Endothelial cell of umbilical vein (primary cell): ENCODE measurements around the gene PSME3IP1. TPM values are rescaled to one million over a fixed set of nuclear protein-coding genes. Genes with fewer than 3 reads are reported as not detected.

Experiments
- BruUV-seq: library from RNA; stranded (reverse); fragments of 400-500 nt; replicated peaks from 2 replicates; lab custom pipeline; 2021; lab: Mats Ljungman, UMichigan
- CTCF ChIA-PET: fragments of 300-600, 350-600 bp; sonication (Branson Sonifier 250); formaldehyde crosslinking; loops from one replicate; lab custom pipeline; 2021; ENCODE audit warnings: antibody characterized with exemption, inconsistent platforms; lab: Charles Lee
- POLR2A ChIA-PET: fragments of 300-600, 350-600 bp; sonication (Branson Sonifier 250); formaldehyde crosslinking; loops from one replicate; lab custom pipeline; 2021; ENCODE audit warnings: antibody characterized with exemption, inconsistent platforms; lab: Charles Lee
- DNase-seq: peaks from one replicate; pipeline ENCODE4 v3.0.0-alpha.2; 2011; ENCODE audit warnings: low read depth, low spot score
- FAIRE-seq: peaks from 2 replicates; lab custom pipeline; 2011; peaks lifted over from hg19 to GRCh38; lab: Jason Lieb, UNC
- H2AFZ ChIP-seq: 2 replicates; pipeline ENCODE4 v1.6.0; 2012; ENCODE audit warnings: low read depth, low read length, control low read depth, inconsistent platforms
- H3K27ac ChIP-seq: 2 replicates; pipeline ENCODE4 v1.5.1; 2011; ENCODE audit warnings: low read depth, mild to moderate bottlenecking, control low read depth, low read length, moderate library complexity; ENCODE audit not compliant: insufficient read depth
- H3K27me3 ChIP-seq, 2 experiments: 2 replicates each; pipeline versions ENCODE4 v1.6.0 to v1.6.1; 2011; ENCODE audit warnings: low read length in 2 of 2, mixed read lengths in 1 of 2; ENCODE audit not compliant: control insufficient read depth in 2 of 2, insufficient read depth in 2 of 2
- H3K36me3 ChIP-seq, 2 experiments: 2 replicates in 1 of 2; 3 replicates in 1 of 2; pipeline ENCODE4 v1.5.1; 2011; ENCODE audit warnings: low read length in 2 of 2, mild to moderate bottlenecking in 1 of 2, moderate library complexity in 1 of 2; ENCODE audit not compliant: control insufficient read depth in 2 of 2, insufficient read depth in 2 of 2; ENCODE audit errors: extremely low read depth in 1 of 2
- H3K4me1 ChIP-seq: 3 replicates; pipeline ENCODE4 v1.5.1; 2011; ENCODE audit warnings: mild to moderate bottlenecking, low read length; ENCODE audit not compliant: control insufficient read depth, insufficient read depth; ENCODE audit errors: extremely low read depth
- H3K4me2 ChIP-seq: 2 replicates; pipeline ENCODE4 v1.6.1; 2011; ENCODE audit warnings: low read length, control low read depth, mixed read lengths; ENCODE audit not compliant: insufficient read depth
- H3K4me3 ChIP-seq, 3 experiments: fragments of 200-600 bp in 1 of 3; sonication (generic), shearing (Covaris generic) in 1 of 3; replicated peaks in 1 of 3; 2 replicates each; pipeline ENCODE4 v1.5.1; 2011 to 2016; ENCODE audit warnings: control low read depth in 3 of 3, low read length in 3 of 3, mild to moderate bottlenecking in 2 of 3, inconsistent platforms in 1 of 3, low read depth in 1 of 3, moderate library complexity in 1 of 3; ENCODE audit not compliant: insufficient read depth in 1 of 3
- H3K79me2 ChIP-seq: 2 replicates; pipeline ENCODE4 v1.6.0; 2012; ENCODE audit warnings: low read length, inconsistent platforms; ENCODE audit not compliant: control insufficient read depth, insufficient read depth
- H3K9ac ChIP-seq: replicated peaks from 2 replicates; pipeline ENCODE3; 2011; ENCODE audit warnings: low read length, control low read depth; ENCODE audit not compliant: insufficient read depth; ENCODE audit errors: extremely low read depth
- H3K9me1 ChIP-seq: replicated peaks from 3 replicates; pipeline ENCODE4 v1.6.0; 2011; ENCODE audit warnings: mild to moderate bottlenecking, low read length; ENCODE audit not compliant: control insufficient read depth, insufficient read depth; ENCODE audit errors: extremely low read depth
- H3K9me3 ChIP-seq: replicated peaks from 2 replicates; pipeline ENCODE4 v1.5.1; 2012; ENCODE audit warnings: low read length, inconsistent platforms; ENCODE audit not compliant: control insufficient read depth, insufficient read depth
- H4K20me1 ChIP-seq: replicated peaks from 2 replicates; pipeline ENCODE3; 2011; ENCODE audit warnings: mild to moderate bottlenecking, low read length; ENCODE audit not compliant: control insufficient read depth, insufficient read depth; ENCODE audit errors: extremely low read depth
- EZH2 ChIP-seq: IDR thresholded peaks from 2 replicates; pipeline ENCODE4 v1.6.1; 2012; ENCODE audit warnings: borderline replicate concordance, low read depth, mild to moderate bottlenecking, moderate library complexity, low read length, inconsistent platforms; ENCODE audit not compliant: severe bottlenecking
- FOS ChIP-seq: IDR thresholded peaks from 2 replicates; pipeline ENCODE4 v1.6.1; 2011; ENCODE audit warnings: mild to moderate bottlenecking, low read length, moderate library complexity, borderline replicate concordance; ENCODE audit not compliant: insufficient read depth
- GATA2 ChIP-seq: IDR thresholded peaks from 2 replicates; pipeline ENCODE4 v1.7.0; 2011; ENCODE audit warnings: low read depth, mild to moderate bottlenecking, moderate library complexity, mixed read lengths, low read length; ENCODE audit not compliant: insufficient read length, insufficient read depth
- JUN ChIP-seq: IDR thresholded peaks from 2 replicates; pipeline ENCODE4 v1.6.1; 2011; ENCODE audit warnings: borderline replicate concordance, low read depth; ENCODE audit not compliant: insufficient read length, insufficient read depth
- POLR2A ChIP-seq: IDR thresholded peaks from 2 replicates; pipeline ENCODE4 v1.6.1; 2012; ENCODE audit warnings: low read depth, mild to moderate bottlenecking, control low read depth, low read length
- POLR2AphosphoS5 ChIP-seq: IDR thresholded peaks from 2 replicates; pipeline ENCODE4 v1.6.1; 2012; ENCODE audit warnings: low read depth, mild to moderate bottlenecking, control low read depth, low read length, moderate library complexity; ENCODE audit not compliant: insufficient read depth
- dilution Hi-C: fragments of 300-500 bp; cut with MboI; formaldehyde crosslinking; loops from one replicate; pipeline ENCODE4 v1.15.0; 2019; ENCODE audit warnings: low sequenced_read_pairs; ENCODE audit not compliant: extremely low pct_ligation_motif_present
- intact Hi-C: fragments of 100-400 bp; cut with micrococcal nuclease; formaldehyde crosslinking; loops from one replicate; pipeline ENCODE4 v1.10.0; 2022
- polyA plus RNA-seq, 4 experiments: library from polyadenylated mRNA; depleted of rRNA in 3 of 4; stranded (reverse) in 3 of 4; unstranded in 1 of 4; fragments of >200 nt; gene quantifications; 2 replicates each; pipeline versions ENCODE4 v1.2.1 to v1.2.3, GENCODE V29; 2011 to 2012; ENCODE audit warnings: missing spikeins in 1 of 4
- total RNA-seq: library from RNA; stranded (reverse); gene quantifications from 2 replicates; pipeline ENCODE4 v1.2.3, GENCODE V29; 2021
- TF ChIP-seq, protein P1 (sequence below), 2 donors: IDR thresholded peaks; 1 replicate in 1 of 2; 2 replicates in 1 of 2; pipeline ENCODE4 v1.5.1; 2011; ENCODE audit warnings: low read length in 2 of 2, mild to moderate bottlenecking in 2 of 2, moderate library complexity in 2 of 2, control low read depth in 1 of 2, inconsistent platforms in 1 of 2, low read depth in 1 of 2; ENCODE audit not compliant: insufficient read depth in 1 of 2; ENCODE audit errors: extremely low read depth in 1 of 2
- TF ChIP-seq, protein P2 (sequence below): IDR thresholded peaks from 2 replicates; pipeline ENCODE4 v1.6.1; 2011; ENCODE audit not compliant: insufficient read depth, insufficient read length

Gene PSME3IP1
- total and polyA plus RNA-seq, 2 donors (not counting 3 experiments of a cell fraction or from before 2014, with no cell fraction given): 86.2 to 91.8 TPM

DNA sequence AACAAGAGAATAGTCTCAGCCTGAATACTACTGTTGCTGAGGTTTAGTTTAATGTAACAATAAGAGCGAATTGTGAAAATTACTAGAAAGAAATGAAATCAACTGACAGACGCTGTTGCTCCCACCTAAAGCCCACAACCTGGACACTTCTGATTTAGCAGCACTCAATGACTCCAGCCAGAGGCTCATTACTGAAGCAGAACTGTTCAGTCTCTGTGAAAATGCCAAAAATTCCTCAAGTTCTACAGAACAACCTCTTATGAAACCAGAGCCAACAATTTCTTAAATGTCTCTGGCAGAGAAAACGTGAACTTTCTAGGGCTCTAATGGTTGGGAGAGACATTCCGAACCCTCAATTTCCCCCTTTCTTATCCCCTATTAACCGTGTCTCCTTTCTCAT lies 9.9 kb downstream of the PSME3IP1 start:
- no TSS peak for BruUV-seq
- Histone ChIP-seq H3K4me3 (no peak overlapping the region), H3K4me2 (no peak overlapping the region), H3K9me1 (no peaks in the 10 kb centered on the region), H4K20me1 (peaks cover 2% of the 10 kb centered on the region), H3K36me3 (peaks cover 4 to 11% of the 10 kb centered on the region in 2 experiments), H3K4me1 (peaks cover 16% of the 10 kb centered on the region), H3K9me3 (no peaks in the 10 kb centered on the region), H3K9ac (no peak overlapping the region), H3K27ac (no peak overlapping the region), H3K27me3 (no peaks in the 10 kb centered on the region), H2AFZ (no peak overlapping the region), H3K79me2 (peaks cover 8% of the 10 kb centered on the region)
- intact Hi-C loops (no loop called here), dilution Hi-C loops (no loop called here)
- CTCF ChIA-PET: interaction anchor here (1.4 kb wide), 1 partner anchor 84 kb away, joined by 3 read pairs; the partner anchor contains the start of gene CPNE2
- POLR2A ChIA-PET: no interaction called here
- no peak for FAIRE-seq
- no peak for TF ChIP-seq POLR2AphosphoS5
- no peak for DNase-seq

DNA sequence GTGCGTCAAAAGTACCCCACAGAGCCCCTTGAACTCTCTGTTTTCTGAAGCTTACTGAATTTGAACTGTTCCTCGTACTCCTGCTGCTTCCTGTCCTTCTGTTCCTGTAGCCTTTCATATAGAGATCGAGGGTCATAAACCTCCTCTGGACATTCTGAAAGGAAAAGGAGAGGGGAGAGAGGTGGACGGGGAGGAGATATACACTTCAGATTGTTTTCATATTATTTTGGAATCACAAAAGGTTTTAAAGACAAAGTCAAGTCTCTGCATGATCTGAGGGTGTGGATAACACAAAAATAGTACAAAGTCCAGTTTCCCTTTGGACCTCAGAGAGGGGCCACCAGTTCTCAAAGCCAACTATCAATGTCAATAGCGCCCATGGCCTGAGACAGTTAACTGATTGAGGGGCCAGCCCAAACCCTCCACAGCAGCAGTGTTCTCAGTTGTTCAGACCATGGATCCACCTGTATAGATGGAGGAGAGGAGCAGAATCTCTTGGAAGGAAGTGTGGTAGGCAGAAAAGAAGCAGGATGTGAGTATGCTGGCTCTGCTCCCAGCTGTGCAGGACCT lies 13.0 kb downstream of the PSME3IP1 start:
- no peak overlapping the region for H3K27ac ChIP-seq
- ChIA-PET POLR2A (no interaction called here), CTCF (interaction anchor here (1.0 to 1.2 kb wide), 2 partner anchors 81 to 88 kb away, joined by 3 to 4 read pairs; partner anchors contain the start of gene CPNE2)
- no peaks in the 10 kb centered on the region for H3K79me2 ChIP-seq
- FAIRE-seq (no peak), DNase-seq (no peak)
- H3K9me3 ChIP-seq: no peaks in the 10 kb centered on the region
- H3K4me1 ChIP-seq: no peaks in the 10 kb centered on the region
- BruUV-seq: no TSS peak
- peaks cover 2% of the 10 kb centered on the region for H4K20me1 ChIP-seq
- H3K9me1 ChIP-seq: no peaks in the 10 kb centered on the region
- dilution Hi-C loops: no loop called here
- H3K9ac ChIP-seq: no peak overlapping the region
- TF ChIP-seq JUN (no peak), GATA2 (no peak), FOS (no peak), POLR2AphosphoS5 (no peak), POLR2A (no peak), EZH2 (no peak)
- TF ChIP-seq, protein P1, sequence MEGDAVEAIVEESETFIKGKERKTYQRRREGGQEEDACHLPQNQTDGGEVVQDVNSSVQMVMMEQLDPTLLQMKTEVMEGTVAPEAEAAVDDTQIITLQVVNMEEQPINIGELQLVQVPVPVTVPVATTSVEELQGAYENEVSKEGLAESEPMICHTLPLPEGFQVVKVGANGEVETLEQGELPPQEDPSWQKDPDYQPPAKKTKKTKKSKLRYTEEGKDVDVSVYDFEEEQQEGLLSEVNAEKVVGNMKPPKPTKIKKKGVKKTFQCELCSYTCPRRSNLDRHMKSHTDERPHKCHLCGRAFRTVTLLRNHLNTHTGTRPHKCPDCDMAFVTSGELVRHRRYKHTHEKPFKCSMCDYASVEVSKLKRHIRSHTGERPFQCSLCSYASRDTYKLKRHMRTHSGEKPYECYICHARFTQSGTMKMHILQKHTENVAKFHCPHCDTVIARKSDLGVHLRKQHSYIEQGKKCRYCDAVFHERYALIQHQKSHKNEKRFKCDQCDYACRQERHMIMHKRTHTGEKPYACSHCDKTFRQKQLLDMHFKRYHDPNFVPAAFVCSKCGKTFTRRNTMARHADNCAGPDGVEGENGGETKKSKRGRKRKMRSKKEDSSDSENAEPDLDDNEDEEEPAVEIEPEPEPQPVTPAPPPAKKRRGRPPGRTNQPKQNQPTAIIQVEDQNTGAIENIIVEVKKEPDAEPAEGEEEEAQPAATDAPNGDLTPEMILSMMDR (IDR thresholded peaks at IDR 0.05; ENCODE audit: extremely low read depth in 1 of 2, insufficient read depth in 1 of 2, low read depth in 1 of 2, low read length in 2 of 2): no peak
- TF ChIP-seq, protein P2, sequence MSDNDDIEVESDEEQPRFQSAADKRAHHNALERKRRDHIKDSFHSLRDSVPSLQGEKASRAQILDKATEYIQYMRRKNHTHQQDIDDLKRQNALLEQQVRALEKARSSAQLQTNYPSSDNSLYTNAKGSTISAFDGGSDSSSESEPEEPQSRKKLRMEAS: no peak
- H3K36me3 ChIP-seq: peaks cover 4 to 11% of the 10 kb centered on the region in 2 experiments
- no peak overlapping the region for H3K4me3 ChIP-seq
- intact Hi-C loops: no loop called here
- H3K4me2 ChIP-seq: no peak overlapping the region
- no peak overlapping the region for H2AFZ ChIP-seq
- no peaks in the 10 kb centered on the region for H3K27me3 ChIP-seq
